ENCODE results near the gene ACACA. TPM values are rescaled to one million over a fixed set of nuclear protein-coding genes. Genes with fewer than 3 reads are reported as not detected.

ACACA gene
- total RNA-seq, 1 donor from 2014 or later: 111 TPM

GRCh38 chr17:37255432-37255831, 151.2 kb downstream of the ACACA start:
- DNase-seq (ENCODE audit: low spot score, unreplicated experiment): no peak
- peaks cover 5% of the 10 kb centered on the region for H3K4me1 Mint-ChIP-seq (ENCODE audit: low read depth)
- no peak overlapping the region for H3K27ac Mint-ChIP-seq
- TF ChIP-seq CTCF (IDR thresholded peaks at IDR 0.05; ENCODE audit: unreplicated experiment): no peak
- no peak overlapping the region for H3K4me3 Mint-ChIP-seq (ENCODE audit: low read depth)
- no peaks in the 10 kb centered on the region for H3K27me3 Mint-ChIP-seq
- no peaks in the 10 kb centered on the region for H3K9me3 Mint-ChIP-seq (ENCODE audit: low read depth)
- peaks cover 19% of the 10 kb centered on the region for H3K36me3 Mint-ChIP-seq (ENCODE audit: insufficient read depth)

- no peak for DNase-seq (ENCODE audit: low spot score, unreplicated experiment)
- H3K27me3 Mint-ChIP-seq: no peaks in the 10 kb centered on the region
- H3K36me3 Mint-ChIP-seq (ENCODE audit: insufficient read depth): peaks cover 37% of the 10 kb centered on the region
- H3K27ac Mint-ChIP-seq: no peak overlapping the region
- no peak for TF ChIP-seq CTCF (IDR thresholded peaks at IDR 0.05; ENCODE audit: unreplicated experiment)
- no peaks in the 10 kb centered on the region for H3K9me3 Mint-ChIP-seq (ENCODE audit: low read depth)
- H3K4me3 Mint-ChIP-seq (ENCODE audit: low read depth): no peak overlapping the region
- H3K4me1 Mint-ChIP-seq (ENCODE audit: low read depth): peaks cover 5% of the 10 kb centered on the region
These were observed 158.8 kb downstream of the ACACA start for GRCh38 chr17:37247825-37248224.

GRCh38 chr17:37246085-37246484, 160.6 kb downstream of the ACACA start:
- Mint-ChIP-seq H3K4me3 (ENCODE audit: low read depth) (no peak overlapping the region), H3K4me1 (ENCODE audit: low read depth) (no peaks in the 10 kb centered on the region), H3K36me3 (ENCODE audit: insufficient read depth) (peaks cover 33% of the 10 kb centered on the region), H3K27ac (no peak overlapping the region), H3K9me3 (ENCODE audit: low read depth) (no peaks in the 10 kb centered on the region), H3K27me3 (no peaks in the 10 kb centered on the region)
- no peak for TF ChIP-seq CTCF (IDR thresholded peaks at IDR 0.05; ENCODE audit: unreplicated experiment)
- no peak for DNase-seq (ENCODE audit: low spot score, unreplicated experiment)

- H3K4me1 Mint-ChIP-seq (ENCODE audit: low read depth): peaks cover 4% of the 10 kb centered on the region
- no peak overlapping the region for H3K4me3 Mint-ChIP-seq (ENCODE audit: low read depth)
- H3K27me3 Mint-ChIP-seq: no peaks in the 10 kb centered on the region
- H3K36me3 Mint-ChIP-seq (ENCODE audit: insufficient read depth): peaks cover 19% of the 10 kb centered on the region
- no peak overlapping the region for H3K27ac Mint-ChIP-seq
- H3K9me3 Mint-ChIP-seq (ENCODE audit: low read depth): no peaks in the 10 kb centered on the region
- no peak for DNase-seq (ENCODE audit: low spot score, unreplicated experiment)
- no peak for TF ChIP-seq CTCF (IDR thresholded peaks at IDR 0.05; ENCODE audit: unreplicated experiment)
These were observed 166.3 kb downstream of the ACACA start for GRCh38 chr17:37240381-37240780.

- Mint-ChIP-seq H3K9me3 (ENCODE audit: low read depth) (no peaks in the 10 kb centered on the region), H3K4me3 (ENCODE audit: low read depth) (no peak overlapping the region), H3K27ac (no peak overlapping the region), H3K4me1 (ENCODE audit: low read depth) (peaks cover 4% of the 10 kb centered on the region), H3K27me3 (no peaks in the 10 kb centered on the region), H3K36me3 (ENCODE audit: insufficient read depth) (peaks cover 20% of the 10 kb centered on the region)
- no peak for DNase-seq (ENCODE audit: low spot score, unreplicated experiment)
- TF ChIP-seq CTCF (IDR thresholded peaks at IDR 0.05; ENCODE audit: unreplicated experiment): peak; percentile 77
These were observed 166.8 kb downstream of the ACACA start for GRCh38 chr17:37239690-37240334.
